ENCODE results near the gene ZNF346. TPM values are rescaled to one million over a fixed set of nuclear protein-coding genes. Genes with fewer than 3 reads are reported as not detected.

ZNF346 gene
- total and polyA plus RNA-seq, 2 of the 13 experiments (the other 11 are each of a cell fraction or from before 2014, with no cell fraction given): 8.6 to 19.4 TPM

- TF ChIP-seq, protein P1, sequence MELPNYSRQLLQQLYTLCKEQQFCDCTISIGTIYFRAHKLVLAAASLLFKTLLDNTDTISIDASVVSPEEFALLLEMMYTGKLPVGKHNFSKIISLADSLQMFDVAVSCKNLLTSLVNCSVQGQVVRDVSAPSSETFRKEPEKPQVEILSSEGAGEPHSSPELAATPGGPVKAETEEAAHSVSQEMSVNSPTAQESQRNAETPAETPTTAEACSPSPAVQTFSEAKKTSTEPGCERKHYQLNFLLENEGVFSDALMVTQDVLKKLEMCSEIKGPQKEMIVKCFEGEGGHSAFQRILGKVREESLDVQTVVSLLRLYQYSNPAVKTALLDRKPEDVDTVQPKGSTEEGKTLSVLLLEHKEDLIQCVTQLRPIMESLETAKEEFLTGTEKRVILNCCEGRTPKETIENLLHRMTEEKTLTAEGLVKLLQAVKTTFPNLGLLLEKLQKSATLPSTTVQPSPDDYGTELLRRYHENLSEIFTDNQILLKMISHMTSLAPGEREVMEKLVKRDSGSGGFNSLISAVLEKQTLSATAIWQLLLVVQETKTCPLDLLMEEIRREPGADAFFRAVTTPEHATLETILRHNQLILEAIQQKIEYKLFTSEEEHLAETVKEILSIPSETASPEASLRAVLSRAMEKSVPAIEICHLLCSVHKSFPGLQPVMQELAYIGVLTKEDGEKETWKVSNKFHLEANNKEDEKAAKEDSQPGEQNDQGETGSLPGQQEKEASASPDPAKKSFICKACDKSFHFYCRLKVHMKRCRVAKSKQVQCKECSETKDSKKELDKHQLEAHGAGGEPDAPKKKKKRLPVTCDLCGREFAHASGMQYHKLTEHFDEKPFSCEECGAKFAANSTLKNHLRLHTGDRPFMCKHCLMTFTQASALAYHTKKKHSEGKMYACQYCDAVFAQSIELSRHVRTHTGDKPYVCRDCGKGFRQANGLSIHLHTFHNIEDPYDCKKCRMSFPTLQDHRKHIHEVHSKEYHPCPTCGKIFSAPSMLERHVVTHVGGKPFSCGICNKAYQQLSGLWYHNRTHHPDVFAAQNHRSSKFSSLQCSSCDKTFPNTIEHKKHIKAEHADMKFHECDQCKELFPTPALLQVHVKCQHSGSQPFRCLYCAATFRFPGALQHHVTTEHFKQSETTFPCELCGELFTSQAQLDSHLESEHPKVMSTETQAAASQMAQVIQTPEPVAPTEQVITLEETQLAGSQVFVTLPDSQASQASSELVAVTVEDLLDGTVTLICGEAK (IDR thresholded peaks at IDR 0.05): no peak
- TF ChIP-seq, protein P1 (CRISPR knock-in tag; IDR thresholded peaks at IDR 0.05): peak; percentile 58; the same call in 1 of the 2 replicates
- TF ChIP-seq SALL1 (CRISPR knock-in tag; IDR thresholded peaks at IDR 0.05) (peak; percentile 56), MAZ (IDR thresholded peaks at IDR 0.05; ENCODE audit: borderline replicate concordance, low read depth, low read length) (no peak), MAZ (CRISPR knock-in tag; IDR thresholded peaks at IDR 0.05; ENCODE audit: low read depth) (no peak; the same call in 1 of the 2 replicates), ZNF180 (CRISPR knock-in tag; IDR thresholded peaks at IDR 0.05; ENCODE audit: borderline replicate concordance, low read depth) (no peak), CHD2 (IDR thresholded peaks at IDR 0.05; ENCODE audit: low read depth, low read length) (peak; percentile 98), ZNF589 (CRISPR knock-in tag; conservative IDR thresholded peaks at IDR 0.05) (no peak), HDAC1 (CRISPR knock-in tag; IDR thresholded peaks at IDR 0.05) (no peak; the same call in 1 of the 2 replicates), ZNF616 (CRISPR knock-in tag; IDR thresholded peaks at IDR 0.05; ENCODE audit: low read depth) (no peak), KLF15 (CRISPR knock-in tag; IDR thresholded peaks at IDR 0.05; ENCODE audit: borderline replicate concordance) (0 out of 2 replicates have a peak, but pooled peaks have one; percentile 45), DNMT1 (CRISPR knock-in tag; IDR thresholded peaks at IDR 0.05) (no peak), ZNF629 (CRISPR knock-in tag; conservative IDR thresholded peaks at IDR 0.05) (0 out of 2 replicates have a peak, but pooled peaks have one; percentile 13), ZNF7 (CRISPR knock-in tag; IDR thresholded peaks at IDR 0.05) (no peak), HIVEP1 (CRISPR knock-in tag; IDR thresholded peaks at IDR 0.05) (0 out of 2 replicates have a peak, but pooled peaks have one; percentile 31)
- TF ChIP-seq, protein P2, sequence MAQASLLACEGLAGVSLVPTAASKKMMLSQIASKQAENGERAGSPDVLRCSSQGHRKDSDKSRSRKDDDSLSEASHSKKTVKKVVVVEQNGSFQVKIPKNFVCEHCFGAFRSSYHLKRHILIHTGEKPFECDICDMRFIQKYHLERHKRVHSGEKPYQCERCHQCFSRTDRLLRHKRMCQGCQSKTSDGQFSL (CRISPR knock-in tag; IDR thresholded peaks at IDR 0.05): peak; percentile 62; the same call in 1 of the 2 replicates
- TF ChIP-seq, protein P3, sequence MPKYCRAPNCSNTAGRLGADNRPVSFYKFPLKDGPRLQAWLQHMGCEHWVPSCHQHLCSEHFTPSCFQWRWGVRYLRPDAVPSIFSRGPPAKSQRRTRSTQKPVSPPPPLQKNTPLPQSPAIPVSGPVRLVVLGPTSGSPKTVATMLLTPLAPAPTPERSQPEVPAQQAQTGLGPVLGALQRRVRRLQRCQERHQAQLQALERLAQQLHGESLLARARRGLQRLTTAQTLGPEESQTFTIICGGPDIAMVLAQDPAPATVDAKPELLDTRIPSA (CRISPR knock-in tag; IDR thresholded peaks at IDR 0.05; ENCODE audit: borderline replicate concordance): 0 out of 2 replicates have a peak, but pooled peaks have one; percentile 31
These were observed at the start of gene ZNF346 (continued) for GRCh38 chr5:177022386-177023302.
